MCF 10A (cell line): ENCODE measurements around the gene PPP1R1B. TPM values are rescaled to one million over a fixed set of nuclear protein-coding genes. Genes with fewer than 3 reads are reported as not detected.

ENCODE experiments used
- BruUV-seq: library from RNA; stranded (reverse); fragments of 400-500 nt; replicated peaks from 2 replicates; lab custom pipeline; 2021; lab: Mats Ljungman, UMichigan
- CTCF ChIA-PET: fragments of 300-600 bp; sonication (Branson Sonifier 250); formaldehyde crosslinking; extraction: SDS; loops from one replicate; lab custom pipeline; 2021; ENCODE audit warnings: antibody characterized with exemption, inconsistent platforms; lab: Yijun Ruan, JAX
- POLR2A ChIA-PET: fragments of 300-600, 350-650 bp; sonication (Branson Sonifier 250); formaldehyde crosslinking; extraction: SDS; loops from one replicate; lab custom pipeline; 2020; ENCODE audit warnings: antibody characterized with exemption, inconsistent platforms; lab: Yijun Ruan, JAX
- DNase-seq: peaks from one replicate; pipeline ENCODE4 v3.0.0-alpha.2; 2018; ENCODE audit not compliant: unreplicated experiment
- H3K27ac Mint-ChIP-seq: one replicate; pipeline ENCODE4 v1.8.0; 2022; ENCODE audit warnings: mild to moderate bottlenecking, low read depth, mixed read lengths; ENCODE audit not compliant: unreplicated experiment
- H3K27me3 Mint-ChIP-seq: one replicate; pipeline ENCODE4 v1.8.0; 2022; ENCODE audit warnings: mixed read lengths; ENCODE audit not compliant: insufficient read depth, unreplicated experiment
- H3K36me3 Mint-ChIP-seq: one replicate; pipeline ENCODE4 v1.8.0; 2022; ENCODE audit warnings: mild to moderate bottlenecking, moderate library complexity, mixed read lengths; ENCODE audit not compliant: insufficient read depth, unreplicated experiment
- H3K4me1 Mint-ChIP-seq: one replicate; pipeline ENCODE4 v1.8.0; 2022; ENCODE audit warnings: mixed read lengths; ENCODE audit not compliant: insufficient read depth, unreplicated experiment
- H3K4me3 Mint-ChIP-seq: one replicate; pipeline ENCODE4 v1.8.0; 2022; ENCODE audit warnings: mild to moderate bottlenecking, moderate library complexity, mixed read lengths; ENCODE audit not compliant: unreplicated experiment
- H3K9me3 Mint-ChIP-seq: one replicate; pipeline ENCODE4 v1.8.0; 2022; ENCODE audit warnings: mixed read lengths; ENCODE audit not compliant: unreplicated experiment
- CTCF ChIP-seq: fragments of 200-600 bp; IDR thresholded peaks from one replicate; pipeline ENCODE4 v1.8.0; 2022; ENCODE audit warnings: antibody characterized with exemption, mild to moderate bottlenecking; ENCODE audit not compliant: unreplicated experiment
- intact Hi-C: fragments of 100-400 bp; cut with micrococcal nuclease; formaldehyde crosslinking; loops from 2 replicates; pipeline ENCODE4 v1.14.1; 2022
- total RNA-seq: library from RNA; stranded (reverse); gene quantifications from 2 replicates; pipeline ENCODE4 v1.2.3, GENCODE V29; 2022

The PPP1R1B gene
- total RNA-seq, 1 experiment from 2014 or later = not detected

- Mint-ChIP-seq H3K9me3 (no peaks in the 10 kb centered on the region), H3K27ac (no peak overlapping the region), H3K4me3 (no peak overlapping the region), H3K4me1 (peaks cover 4% of the 10 kb centered on the region), H3K36me3 (no peaks in the 10 kb centered on the region), H3K27me3 (no peaks in the 10 kb centered on the region)
- no peak for TF ChIP-seq CTCF
- ChIA-PET POLR2A (no interaction called here), CTCF (interaction anchor here (0.9 to 1.0 kb wide), 2 partner anchors 13 to 22 kb away, joined by 3 read pairs; no protein-coding TSS in a partner anchor)
- no TSS peak for BruUV-seq
- intact Hi-C loops = no loop called here
- DNase-seq = no peak
Measured at GRCh38 chr17:39677072-39677471, 50.3 kb downstream of the PPP1R1B start.

GRCh38 chr17:39677542-39678339, 51.0 kb downstream of the PPP1R1B start:
- intact Hi-C loops = no loop called here
- Mint-ChIP-seq H3K9me3 (no peaks in the 10 kb centered on the region), H3K36me3 (no peaks in the 10 kb centered on the region), H3K27me3 (no peaks in the 10 kb centered on the region), H3K4me3 (no peak overlapping the region), H3K27ac (no peak overlapping the region), H3K4me1 (peaks cover 4% of the 10 kb centered on the region)
- no peak for DNase-seq
- ChIA-PET POLR2A (interaction anchor here (1.0 kb wide), 1 partner anchor 18 kb away, joined by 4 read pairs; no protein-coding TSS in a partner anchor), CTCF (interaction anchor here (0.6 to 1.0 kb wide), 3 partner anchors 14 to 472 kb away, joined by 3 to 4 read pairs (median 3); no protein-coding TSS in a partner anchor)
- no TSS peak for BruUV-seq
- TF ChIP-seq CTCF = no peak

DNA sequence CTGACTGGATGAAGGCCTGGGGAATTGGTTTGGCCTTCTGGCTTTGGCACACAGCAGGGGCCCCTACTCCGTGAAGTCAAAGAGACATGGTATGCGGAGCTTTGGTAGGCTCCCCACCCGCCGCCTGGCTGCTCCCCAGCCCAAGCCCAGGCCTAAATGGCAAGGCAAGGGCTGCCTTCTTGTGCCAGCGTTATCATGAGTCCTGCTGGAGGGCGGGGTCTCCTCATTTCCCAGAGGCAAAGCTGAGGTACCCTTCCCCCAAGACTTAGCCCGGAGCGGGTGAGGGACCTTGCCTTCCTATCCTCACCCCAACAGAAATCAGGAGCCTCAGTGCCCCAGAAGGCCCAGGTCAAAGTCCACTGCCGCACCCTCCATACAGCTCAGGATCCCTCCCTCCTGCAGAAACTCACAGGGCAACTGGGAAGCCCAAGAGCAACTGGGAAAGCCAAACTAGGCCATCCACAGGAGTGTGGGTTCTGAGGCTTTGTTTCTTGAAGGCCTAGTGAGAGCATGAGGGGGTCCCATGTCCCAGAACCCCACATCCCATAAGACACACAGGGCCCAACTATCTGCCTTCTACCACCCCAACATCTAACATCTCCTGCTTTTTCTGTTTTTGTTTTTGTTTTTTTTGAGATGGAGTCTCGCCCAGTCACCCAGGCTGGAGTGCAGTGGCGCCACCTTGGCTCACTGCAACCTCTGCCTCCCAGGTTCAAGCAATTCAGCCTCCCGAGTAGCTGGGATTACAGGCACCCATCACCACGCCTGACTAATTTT, 51.8 kb downstream of the PPP1R1B start:
- Mint-ChIP-seq H3K27me3 (no peaks in the 10 kb centered on the region), H3K9me3 (no peaks in the 10 kb centered on the region), H3K36me3 (no peaks in the 10 kb centered on the region), H3K4me3 (no peak overlapping the region), H3K27ac (no peak overlapping the region), H3K4me1 (peaks cover 4% of the 10 kb centered on the region)
- BruUV-seq = no TSS peak
- intact Hi-C loops = no loop called here
- TF ChIP-seq CTCF = no peak
- ChIA-PET POLR2A (interaction anchor here (1.0 kb wide), 2 partner anchors 17 to 21 kb away, joined by 3 to 4 read pairs; partner anchors contain the start of gene ERBB2), CTCF (interaction anchor here (0.6 to 1.0 kb wide), 3 partner anchors 24 to 473 kb away, joined by 3 to 4 read pairs (median 3); no protein-coding TSS in a partner anchor)
- DNase-seq = no peak
